ENCODE results near the gene RPTOR.
"Not testable (repeated sequence)": the region's sequence is repeated elsewhere in the genome, so short reads cannot be mapped to it uniquely, and the experiment has no call there.

Gene RPTOR

DNA sequence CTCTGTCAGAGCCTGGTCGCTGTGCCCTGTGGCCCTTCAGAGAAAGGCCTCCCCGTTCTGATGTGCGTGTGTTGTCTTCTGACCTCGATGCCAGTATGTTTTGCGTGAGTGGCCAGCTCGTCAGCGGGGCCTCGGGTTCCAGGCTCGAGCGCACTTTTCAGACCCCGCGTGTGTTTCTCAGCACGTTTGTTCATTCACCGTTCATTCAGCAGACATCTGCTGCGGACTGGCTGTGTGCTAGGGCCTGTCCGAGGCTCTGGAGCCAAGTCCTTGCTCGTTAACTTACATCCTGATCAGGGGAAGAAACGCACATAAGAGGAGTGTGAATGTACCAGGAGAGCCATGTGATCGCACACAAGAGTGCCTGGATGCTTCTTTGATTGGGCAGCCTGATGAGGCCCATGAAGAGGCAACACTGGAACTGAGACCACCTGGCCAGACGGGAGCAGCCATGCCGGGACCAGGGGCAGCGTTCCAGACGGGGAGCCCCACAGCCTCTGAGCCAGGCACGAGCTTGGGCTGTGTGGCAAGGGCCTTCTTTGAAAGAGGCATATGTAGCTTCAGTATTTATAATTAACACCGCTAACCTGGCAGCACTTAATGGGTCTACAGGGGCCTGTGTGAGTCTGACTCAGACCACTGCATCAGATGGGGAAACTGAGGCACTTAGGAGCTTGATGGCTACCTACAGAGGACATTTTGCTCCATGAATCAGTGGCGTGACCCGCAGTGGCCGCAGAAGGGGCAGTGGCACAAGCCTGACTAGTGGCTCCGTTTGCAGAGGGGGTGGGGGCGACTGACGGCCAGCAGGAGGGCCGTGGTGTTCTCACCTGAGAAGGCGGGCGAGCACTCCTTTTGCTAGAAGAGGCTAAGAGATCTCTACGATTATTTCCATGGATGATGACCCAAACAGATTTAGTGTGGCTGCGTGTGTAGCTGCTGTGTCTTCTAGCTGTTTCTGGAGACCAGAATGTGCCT, 259.1 kb downstream of the RPTOR start:
- DNase-seq: no peak

DNA sequence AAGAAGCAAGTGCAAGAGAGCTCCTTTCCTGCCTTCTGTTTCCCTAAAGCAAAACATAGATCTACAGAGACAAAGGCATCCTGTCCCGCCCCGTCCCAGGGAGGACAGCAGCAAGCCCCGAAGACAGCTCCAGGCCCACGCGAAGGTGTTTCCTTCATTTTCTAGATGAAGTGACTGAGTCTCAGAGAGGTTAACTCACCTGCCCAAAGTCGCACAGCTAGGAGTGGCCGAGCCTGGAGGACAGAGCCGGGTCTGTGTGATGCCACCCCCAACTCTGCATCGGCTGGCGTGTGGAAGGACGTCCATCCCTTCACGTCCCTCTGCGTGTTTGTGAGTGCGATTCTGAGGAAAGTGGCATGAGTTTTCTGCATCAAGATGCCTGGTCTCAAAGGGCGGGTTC, 259.8 kb downstream of the RPTOR start:
- DNase-seq: no peak

DNA sequence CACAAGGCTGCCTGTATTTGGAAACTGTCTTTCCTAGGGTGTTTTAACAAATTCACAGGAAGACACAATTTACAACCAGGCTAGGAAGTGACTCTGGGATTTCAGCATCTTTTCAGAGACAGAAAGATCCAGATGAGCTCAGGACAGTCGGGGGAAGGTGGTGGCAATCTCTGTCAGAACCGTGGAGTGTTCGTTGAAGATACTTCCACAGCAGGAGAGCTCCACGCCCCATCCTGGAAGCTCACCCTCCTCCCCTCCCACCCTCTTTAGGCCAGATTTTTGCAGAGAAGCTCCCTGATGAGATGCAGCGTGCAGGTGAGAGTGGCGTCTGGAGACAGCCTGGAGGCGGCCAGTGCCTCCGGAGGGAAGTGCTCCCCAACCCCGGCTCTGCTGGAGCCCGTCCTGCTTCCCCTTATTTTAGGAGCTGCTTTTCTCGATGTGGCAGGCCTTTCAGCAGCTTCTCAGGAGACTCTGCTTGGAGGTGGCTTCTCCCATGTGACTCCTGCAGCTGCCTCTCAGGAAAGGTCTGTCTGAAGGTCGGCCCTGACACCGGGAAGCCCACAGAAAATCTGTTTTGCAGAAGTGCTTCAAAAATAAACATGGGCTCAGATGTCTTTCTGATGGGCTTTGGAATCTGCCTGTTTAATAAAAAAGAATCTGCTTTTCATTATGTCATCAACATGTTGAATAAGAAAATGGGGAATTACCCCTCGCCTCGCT, 260.6 kb downstream of the RPTOR start:
- DNase-seq: no peak

DNA sequence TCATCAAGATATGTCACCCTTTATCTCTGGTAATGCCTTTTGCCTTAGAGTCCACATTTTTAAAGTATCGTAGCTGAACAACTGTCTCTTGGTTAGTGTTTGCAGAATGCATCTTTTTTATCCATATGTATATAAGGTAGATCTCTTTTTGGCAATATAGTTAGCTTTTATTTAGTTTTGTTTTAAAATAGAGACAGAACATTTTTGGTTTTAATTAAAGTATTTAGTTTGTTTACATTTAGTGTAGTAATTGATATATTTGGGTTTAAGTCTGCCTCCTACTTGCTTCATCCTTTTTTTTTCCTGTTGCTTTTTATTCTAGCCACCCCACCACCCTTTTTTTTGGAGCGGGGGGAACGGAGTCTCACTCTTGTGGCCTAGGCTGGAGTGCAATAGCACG, 262.4 kb downstream of the RPTOR start:
- no peak for DNase-seq

DNA sequence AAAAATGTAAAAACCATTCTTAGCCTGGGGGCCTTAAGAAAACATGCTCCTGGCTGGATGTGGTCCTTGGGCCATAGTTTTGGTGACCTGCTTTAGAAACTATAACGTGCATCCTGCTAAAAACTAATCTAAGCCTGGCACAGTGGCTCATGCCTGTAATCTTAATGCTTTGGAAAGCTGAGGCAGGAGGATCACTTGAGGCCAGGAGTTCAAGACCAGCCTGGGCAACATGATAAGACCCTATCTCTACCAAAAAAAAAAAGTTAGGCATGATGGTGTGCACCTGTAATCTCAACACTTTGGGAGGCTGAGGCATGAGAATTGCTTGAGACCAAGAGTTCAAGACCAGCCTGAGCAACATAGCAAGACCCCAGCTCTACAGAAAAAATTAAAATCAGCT, 263.2 kb downstream of the RPTOR start:
- DNase-seq: no peak

DNA sequence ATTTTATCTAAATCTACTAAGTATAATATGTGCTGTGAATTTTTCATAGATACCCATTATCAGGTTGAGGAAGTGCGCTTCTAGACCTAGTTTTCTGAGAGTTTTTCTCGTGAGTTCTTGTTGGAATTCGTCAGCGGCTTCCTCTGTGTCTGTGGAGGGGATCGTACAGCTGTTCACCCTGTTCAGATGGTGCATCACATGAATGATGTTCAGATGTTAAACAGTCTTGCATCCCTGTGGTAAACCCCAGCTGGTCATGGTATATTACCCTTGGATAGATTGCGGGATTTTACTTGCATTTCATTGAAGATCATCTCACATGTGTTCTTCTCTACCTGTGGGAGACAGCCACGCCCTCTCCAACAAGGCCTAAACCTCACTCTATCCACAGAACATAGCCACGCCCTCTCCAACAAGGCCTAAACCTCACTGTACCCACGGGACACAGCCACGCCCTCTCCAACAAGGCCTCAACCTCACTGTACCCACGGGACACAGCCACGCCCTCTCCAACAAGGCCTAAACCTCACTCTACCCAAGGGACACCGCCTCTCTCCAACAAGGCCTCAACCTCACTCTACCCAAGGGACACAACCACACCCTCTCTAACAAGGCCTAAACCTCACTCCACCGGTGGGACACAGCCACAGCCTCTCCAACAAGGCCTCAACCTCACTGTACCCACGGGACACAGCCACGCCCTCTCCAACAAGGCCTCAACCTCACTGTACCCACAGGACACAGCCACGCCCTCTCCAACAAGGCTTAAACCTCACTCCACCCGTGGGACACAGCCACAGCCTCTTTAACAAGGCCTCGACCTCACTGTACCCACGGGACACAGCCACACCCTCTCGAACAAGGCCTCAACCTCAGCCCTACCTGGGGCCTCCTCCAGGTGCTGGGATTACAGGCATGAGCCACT, 266.8 kb downstream of the RPTOR start:
- DNase-seq: no peak

DNA sequence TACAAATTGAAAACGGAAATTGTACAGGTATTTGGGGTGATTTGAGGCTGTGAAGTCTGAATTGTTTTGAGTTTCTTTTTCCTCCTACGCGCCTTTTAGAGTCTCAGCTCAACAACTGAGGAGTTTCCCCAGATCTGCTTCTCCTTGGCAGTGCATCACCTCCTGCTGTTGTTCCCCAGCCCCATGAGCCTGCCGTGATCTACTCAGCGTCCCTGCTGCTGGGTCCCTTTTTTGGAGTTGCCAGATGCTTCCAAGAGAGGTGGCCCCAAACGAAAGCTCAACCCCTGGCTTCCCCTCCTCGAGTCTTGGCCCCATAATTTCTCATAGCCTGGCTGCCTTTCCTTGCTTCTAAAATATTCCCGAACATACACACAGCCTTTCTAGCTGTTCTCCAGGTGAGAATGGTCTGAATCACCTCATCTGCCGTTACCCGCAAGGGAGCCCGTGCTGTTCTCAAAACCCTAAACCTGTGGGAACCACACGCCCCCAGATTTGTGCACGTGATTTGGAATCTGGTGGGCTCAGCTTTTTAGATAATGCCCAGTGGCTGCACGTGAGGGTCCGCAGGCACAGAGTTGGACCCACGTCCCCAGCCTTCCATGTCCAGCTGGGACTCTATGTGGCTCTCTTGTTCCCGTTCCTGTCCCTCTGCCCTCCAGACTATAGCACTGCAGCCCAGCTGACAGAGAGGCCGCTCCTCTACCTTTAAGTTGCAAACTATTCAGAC, 267.9 kb downstream of the RPTOR start:
- DNase-seq: no peak

DNA sequence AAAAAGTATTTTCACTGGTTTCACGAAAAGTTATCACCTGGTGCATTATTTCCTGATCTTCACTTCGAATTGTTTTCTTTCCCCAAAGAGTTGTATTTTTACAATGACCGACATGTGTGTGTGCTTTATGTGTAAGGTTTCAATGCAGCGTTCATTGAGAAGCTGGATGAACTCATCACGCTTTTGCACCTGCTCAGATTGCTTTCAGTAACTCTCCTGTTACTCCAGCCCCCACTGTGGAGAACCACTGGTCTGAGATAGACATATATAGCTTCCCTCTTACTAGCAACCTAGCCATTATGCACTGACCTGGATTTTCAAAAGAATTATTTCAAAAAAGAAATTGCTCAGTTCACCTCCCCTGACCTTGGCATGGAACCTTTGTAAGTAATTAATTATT, 268.7 kb downstream of the RPTOR start:
- DNase-seq: no peak

DNA sequence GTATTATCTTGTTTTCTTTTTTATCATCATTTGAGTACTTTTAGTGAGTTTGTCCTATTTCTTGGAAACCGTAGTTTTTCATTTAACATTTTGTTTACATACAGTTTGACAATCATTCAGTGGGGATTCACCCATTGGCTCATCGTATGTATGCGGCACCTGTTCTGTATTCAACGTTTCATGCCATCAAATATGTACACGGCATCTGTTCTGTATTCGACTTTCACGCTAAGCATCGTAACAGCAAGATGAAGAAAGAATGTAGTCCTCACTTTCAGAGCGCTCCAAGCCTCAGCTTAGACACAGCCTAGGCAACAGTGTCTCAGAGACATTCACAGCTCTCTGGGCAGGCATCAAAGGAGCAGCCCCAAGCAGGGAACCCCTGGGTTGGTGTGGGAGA, 269.9 kb downstream of the RPTOR start:
- DNase-seq: no peak

DNA sequence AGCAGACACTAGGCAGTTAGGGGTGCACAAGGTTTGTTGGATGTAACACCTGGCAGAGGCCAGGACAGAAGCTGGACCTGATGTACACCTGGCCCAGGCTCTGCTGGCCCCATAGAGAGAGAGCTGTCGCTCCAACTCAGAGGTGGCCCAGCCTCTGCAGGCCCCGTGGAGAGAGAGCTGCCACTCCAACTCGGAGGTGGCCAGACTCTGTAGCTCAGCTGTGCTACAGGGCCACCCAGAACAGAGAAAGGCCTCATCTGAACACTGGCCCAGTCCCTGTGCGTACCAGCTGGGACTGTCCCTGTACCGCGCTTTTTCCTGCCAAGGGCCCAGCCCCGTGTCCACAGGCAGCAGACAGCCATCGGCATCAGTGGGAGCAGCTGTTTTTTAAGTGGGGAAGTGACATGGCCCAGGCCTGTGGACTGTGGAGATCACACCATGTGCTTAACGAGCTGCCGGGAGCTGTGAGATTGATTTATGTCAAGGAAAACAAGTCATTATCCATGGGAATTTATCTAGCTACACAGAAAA, 270.6 kb downstream of the RPTOR start:
- no peak for DNase-seq

DNA sequence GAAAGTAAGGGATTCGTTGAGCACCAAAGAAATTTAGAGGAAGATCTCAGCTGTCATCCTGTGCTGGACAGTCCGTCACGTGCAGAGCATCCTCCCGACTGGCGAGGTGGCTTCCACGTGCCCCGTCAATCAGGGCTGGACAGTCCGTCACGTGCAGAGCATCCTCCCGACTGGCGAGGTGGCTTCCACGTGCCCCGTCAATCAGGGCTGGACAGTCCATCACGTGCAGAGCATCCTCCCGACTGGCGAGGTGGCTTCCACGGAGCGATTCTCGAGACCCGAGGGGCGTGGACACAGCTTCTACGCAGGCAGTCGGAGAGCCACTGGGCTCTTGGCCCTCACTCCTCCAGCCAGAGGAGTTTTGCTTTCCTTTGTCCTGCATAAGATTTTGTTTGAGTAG, 271.1 kb downstream of the RPTOR start:
- not testable (repeated sequence) for DNase-seq

DNA sequence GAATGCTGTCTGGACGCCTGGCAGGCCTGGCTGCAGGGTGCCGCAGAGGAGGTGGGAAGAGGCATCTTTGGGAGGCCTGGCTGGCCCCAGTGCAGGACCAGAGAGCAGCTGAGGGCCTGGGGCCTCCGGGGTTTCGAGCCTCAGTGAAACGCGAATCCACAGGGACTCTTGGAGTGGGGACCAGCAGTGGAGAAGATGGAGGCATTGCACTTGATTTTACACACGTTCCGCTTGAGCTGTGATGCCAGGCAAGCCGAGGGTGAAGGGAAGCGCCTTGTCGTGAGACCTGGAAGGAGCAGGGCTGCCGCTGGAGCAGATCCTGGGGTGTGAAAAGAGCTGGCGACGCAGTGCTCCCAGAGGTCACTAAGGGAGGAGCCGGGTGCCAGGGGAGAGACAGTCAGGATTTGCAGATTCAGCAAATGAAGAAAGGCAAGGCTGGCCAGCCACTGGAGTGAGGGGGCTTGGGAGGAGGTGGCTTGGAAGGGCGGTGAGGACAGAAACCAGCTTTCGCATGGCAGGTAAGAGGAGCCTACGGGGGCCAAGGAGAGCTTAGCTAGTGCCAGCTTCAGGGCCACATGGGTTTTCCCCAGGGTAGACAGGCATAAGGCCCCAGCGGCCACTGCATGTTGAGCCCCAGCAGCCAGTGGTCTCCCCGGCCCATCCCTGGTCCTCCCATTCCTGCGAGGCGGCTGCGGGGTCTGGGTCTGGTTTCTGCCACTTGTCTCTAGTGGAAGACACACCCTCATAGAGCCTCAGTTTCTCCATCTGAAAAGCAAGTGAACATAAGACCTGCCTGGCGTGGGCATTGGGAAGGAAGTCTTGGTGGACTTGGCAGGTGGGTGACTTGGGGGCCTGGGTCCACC, 271.8 kb downstream of the RPTOR start:
- DNase-seq: no peak

DNA sequence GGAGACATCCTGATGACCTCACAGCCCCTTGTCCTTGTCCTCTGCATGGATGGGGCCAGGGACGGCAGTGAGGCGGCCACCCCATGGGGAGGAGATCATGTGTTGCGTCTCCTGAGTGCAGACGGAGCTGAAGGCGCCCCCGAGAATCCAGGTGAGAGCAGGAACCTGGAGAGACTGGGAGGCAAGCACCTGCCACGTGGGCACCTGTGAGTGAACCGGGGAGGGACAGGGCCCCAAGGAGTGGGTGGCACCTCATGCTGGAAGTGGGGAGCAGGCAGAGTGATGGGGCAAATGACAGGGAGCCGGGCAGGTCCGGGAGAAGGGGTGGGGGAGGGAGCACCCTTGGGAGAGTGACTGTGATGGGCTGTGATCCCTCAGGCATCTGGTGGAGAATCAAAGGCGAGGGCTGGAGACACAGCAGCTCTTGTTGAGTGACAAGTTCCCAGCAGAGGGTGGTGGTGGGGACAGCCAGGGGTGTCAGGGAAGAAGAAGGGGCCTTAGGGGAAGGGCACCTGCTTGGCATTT, 272.7 kb downstream of the RPTOR start:
- no peak for DNase-seq

DNA sequence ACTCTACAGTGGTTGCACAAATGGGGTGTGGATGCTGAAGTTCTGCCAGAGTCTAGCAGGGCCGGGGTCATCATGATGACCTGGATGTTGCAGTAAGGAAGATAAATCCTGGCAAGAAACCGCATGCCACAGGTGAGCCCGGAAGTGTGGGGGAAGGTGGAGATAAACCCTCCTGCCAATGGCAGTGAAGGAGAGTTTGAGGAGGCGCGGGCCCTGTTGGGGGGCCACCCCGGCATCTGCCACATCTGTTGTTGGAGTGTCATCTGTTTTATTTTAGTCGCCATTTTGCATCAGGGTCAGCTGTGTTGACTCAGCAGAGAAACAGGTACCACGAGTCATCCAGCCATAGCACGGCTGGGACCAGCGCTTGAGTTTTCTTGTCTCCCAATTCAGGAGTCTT, 273.2 kb downstream of the RPTOR start:
- DNase-seq: no peak

DNA sequence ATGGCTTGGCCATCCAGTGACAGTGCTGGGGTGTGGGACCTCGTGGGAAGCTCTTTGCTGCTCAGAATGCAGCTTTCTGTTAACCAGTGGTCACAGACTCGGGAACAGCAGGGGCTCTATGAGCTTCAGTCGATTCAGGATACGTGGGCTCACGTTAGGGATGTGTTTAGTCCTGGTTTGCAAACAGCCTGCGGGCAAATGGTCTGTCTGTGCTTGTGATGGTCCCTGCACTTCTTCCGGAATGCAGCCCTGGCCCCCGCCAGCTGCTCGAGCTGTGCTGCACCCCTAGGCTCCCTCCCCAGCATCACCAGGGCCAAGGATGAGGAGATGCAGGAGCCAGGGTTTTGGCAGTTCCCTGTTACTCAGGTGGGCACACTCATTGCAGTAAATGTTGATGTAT, 274.2 kb downstream of the RPTOR start:
- no peak for DNase-seq

DNA sequence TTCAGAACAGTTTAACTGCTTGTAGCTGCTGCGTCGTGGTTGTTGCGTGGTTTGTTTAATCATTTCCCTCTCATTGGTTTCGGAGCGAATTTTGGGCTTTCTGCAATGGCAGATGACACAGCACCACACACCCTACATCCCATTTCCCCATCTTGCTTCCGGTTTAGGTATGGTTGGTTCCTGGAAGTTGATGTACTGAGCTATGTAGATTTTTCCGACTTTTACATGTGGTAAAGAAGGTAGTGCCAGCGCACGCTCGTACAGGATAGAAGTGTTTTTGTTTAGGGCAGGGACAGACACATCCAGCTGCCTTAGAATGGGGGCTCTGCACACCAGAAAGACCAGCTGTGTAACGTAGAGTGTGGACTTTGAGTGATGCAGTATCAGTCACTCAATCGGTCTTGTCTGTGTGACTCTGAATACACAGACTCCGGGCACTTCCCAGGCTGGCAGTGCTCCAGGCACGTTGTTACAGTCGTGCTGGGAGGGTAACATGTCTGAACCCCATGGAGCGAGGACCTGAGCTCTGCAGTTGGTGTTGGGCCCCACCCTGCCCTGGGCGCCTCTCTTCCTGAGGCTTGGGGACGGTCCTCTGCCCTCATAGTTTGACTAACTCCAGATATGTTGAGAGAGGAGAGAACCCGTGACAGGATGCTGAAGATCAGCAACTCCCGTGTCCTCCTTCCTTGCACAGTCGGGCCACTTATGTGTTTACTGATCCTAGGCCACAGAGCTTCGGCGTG, 275.0 kb downstream of the RPTOR start:
- no peak for DNase-seq

DNA sequence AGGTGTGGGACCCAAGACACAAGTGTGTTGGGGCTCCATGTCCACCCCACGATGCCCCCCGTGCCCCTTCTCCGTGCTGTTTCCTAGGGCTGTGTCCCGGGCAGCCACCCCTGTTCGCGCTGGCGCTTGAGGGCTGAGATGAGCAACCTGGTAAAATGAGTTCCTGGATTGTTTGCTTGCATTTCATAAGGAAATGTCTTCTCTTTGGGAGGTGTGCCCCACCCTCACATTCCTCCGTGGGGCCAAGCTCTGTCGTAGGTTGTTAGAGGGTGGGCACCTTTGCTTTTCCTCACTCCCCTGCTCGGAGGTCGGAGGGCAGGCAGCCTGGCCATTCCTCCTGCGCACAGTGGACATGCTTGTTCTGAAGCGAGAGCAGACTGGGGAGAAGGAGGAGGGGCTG, 275.7 kb downstream of the RPTOR start:
- no peak for DNase-seq

DNA sequence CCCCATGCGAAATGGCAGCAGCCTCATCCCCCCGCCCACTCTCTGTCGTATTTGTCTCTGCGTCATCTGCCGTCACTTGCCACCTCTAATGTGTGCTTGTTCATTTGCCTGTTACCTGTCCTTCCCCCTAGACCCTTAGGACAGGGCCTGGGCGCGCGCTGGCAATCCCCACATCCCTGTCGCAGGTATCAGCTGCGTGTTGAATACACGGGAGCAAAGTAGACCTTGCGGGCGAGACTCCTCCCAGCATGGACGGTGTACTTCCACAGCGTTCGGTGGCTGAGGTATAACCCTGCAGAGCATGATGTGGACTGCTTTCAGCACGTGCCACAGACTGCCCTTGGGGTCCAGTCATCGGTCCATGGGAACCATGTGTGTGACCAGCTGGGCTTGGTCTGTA, 276.9 kb downstream of the RPTOR start:
- no peak for DNase-seq

DNA sequence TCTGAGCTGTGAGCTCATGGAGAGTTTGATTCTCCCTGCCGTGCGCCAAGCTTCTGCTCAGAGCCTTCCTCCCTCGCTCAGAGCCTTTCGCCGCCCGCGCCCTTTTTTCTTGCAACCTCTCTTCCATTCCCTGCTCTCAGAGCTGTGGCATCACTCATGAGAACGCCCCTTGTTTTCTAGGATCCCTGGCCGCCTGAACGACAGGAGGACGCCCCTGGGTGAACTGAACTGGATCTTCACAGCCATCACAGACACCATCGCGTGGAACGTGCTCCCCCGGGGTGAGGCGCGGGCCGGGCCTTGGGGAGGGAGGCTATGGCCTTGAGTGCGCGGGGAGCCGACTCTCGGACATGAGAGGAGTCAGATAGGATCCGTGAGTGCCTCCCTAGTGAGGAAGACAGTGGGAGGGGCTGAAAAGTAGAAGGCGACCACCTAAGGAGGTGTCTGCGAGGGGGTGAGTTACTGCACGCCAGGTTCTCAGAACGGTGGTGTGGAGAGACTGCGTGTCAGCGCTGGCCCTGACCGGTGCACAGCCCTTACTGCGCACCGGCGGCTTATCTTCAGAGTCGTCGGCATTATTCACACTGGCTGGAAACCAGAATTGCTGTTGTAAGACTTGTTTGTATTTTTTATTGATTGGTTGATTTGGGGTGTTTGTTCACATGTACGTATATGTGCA, 277.5 kb downstream of the RPTOR start:
- no peak for DNase-seq

Measured in amniotic stem cell (primary cell).